SHP77 treated with DMSO at 0.1 percent for 48 hours (cell line): ENCODE results near the gene ZNF490.
"Not testable (repeated sequence)": the region's sequence is repeated elsewhere in the genome, so short reads cannot be mapped to it uniquely, and the experiment has no call there.

Experiments
- DNase-seq: peaks from one replicate; lab custom pipeline; 2025; lab: John Stamatoyannopoulos, UW

Gene ZNF490

DNA sequence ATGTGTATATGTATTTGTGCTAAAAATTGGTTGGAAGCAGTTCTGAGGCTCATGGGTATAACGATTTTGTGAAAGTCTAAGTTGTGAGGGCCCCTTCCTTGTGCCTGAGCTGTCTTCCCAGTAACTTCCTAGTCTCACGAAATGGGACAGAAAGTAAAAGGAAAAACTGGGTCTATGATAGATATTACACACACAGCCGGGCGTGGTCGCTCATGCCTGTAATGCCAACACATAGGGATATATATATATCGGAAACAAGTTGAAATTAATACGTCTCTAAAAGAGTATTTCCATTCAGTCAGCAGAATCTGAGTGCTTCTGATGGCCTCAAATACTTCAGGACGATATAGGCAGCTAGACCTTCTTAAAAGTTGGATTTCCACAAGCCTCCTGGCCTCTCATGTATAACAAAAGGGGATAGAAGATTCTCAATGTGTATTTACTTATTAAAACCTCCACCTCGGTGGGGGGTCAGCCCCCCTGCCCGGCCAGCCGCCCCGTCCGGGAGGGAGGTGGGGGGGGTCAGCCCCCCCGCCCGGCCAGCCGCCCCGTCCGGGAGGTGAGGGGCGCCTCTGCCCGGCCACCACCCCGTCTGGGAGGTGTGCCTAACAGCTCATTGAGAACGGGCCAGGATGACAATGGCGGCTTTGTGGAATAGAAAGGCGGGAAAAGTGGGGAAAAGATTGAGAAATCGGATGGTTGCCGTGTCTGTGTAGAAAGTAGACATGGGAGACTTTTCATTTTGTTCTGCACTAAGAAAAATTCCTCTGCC, 10.8 kb upstream of the ZNF490 start:
- DNase-seq, result not testable (repeated sequence)

DNA sequence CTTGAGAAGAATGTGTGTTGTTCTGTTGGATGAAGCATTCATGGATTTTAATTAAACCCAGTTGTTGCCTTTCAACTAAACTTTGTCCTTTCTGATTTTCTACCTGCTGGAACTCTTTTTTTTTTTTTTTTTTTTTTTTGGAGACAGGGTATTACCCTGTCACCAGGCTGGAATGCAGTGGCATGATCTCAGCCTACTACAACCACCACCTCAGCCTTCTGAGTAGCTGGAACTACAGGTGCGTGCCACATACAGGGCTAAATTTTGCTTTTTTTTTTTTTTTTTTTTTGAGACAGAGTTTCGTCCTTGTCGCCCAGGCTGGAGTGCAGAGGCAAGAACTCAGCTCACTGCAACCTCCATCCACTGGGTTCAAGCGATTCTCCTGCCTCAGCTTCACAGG, 7.0 kb upstream of the ZNF490 start:
- DNase-seq, result no peak

DNA sequence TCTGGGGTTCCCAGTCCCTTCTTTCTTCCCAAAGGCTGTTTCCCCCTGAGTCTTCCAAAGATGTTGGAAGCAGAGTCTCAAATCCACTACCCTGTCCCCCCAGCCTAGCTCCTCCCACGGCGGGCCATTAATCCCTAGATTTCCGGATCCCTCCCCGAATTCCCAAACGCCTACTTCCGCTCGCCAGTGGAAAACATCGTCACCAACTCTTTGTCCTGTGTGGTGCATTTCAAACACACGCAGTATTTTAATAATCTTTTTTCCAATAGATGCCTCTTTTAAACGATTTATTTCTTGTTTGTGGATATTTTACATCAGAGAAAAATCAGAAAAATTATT, 717 bp upstream of the ZNF490 start:
- peak; percentile 40 for DNase-seq

DNA sequence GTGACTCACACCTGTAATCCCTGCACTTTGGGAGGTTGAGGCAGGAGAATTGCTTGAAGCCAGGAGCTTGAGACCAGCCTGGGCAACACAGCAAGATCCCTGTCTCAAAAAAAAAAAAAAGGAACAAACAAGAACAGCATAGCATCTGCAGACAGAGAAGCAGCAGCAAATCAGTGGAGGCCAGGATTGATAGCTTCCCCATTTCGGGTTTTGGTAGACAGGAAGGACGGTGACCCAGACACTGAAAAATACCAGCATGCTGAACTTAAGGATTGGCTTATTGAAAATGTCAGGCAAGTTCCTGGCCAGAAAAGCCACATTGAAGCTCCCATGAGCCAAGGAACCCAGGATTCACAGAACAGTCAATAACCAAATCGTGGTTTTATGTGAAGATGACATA, 3.0 kb downstream of the ZNF490 start:
- DNase-seq, result no peak

DNA sequence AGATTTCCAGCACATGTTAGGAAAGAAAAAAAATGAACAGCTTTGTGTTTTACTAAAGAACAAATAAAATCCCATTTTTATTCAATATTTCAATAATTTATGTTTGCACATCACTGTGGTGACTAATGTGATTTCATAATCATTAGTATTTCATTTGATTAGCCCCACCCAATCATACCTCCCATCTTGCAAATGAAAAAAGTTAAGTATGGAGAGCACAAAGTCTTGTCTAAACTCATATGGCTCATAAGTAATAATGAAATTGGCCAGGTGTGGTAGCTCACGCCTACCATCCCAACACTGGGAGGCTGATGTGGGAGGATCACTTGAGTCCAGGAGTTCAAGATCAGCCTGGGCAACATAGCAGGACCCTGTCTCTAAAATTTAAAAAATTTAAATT, 3.8 kb downstream of the ZNF490 start:
- DNase-seq, result no peak

DNA sequence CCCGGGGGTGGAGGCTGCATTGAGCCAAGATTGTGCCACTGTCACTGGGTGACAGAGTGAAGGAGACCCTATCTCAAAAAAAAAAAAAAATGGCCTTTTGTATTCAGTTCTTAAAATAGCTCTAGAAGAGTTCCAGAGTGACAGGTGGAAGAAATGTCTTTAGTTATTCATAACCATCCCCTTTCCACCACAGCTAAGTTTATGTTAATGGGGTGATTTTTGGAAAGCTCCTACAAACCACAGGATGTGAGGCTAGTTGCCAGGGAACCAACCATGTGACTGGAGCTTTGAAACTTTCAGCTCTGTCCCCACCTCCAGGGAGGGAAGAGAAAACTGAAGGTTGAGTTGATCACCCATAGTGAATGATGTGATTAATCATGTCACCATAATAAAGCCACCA, 6.9 kb downstream of the ZNF490 start:
- DNase-seq, result no peak

DNA sequence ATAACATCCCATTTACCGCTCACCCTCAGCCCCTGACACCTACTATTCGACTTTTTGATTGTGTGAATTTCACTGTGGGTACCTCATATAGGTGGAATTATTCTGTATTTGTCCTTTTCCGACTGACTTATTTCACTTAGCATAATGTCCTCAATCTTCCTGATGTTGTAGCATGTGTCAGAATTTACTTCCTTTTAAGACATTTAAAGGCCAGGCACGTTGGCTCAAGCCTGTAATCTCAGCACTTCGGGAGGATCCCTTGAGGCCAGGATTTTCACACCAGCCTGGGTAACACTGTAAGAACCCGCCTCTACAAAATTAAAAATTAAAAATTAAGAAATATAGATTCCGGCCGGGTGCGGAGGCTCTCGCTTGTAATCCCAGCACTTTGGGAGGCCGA, 13.0 kb downstream of the ZNF490 start:
- DNase-seq, result no peak

DNA sequence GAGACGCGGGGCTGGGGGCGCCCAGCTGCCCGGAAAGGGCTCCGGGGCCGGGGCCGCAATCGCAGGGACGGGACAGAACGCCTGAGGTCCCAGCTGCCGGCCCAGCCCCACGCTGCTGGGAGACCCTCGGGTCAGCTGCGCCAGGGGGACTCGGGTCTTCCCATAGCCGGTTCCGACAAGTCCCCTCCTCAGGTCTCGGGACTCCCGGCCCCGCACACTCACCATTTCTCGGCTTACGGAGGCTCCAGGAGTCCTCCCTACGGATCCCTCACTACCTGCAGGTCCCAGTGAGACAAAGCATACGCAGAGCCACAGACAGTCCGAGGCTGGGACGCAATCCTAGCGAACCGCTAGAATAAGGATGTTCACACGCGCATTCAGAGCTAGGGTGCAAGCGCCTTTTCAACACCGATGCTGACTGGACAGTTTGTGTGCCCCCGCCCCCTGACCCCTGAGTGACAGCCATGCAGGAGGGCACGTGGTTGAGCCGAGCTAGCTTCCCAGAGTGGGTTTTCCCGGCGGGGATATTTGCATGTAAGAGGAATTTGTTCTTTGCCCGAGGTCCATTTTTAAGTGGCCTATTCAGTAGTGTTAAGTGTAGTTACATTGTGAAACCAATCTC, 13.6 kb downstream of the ZNF490 start:
- no peak for DNase-seq

DNA sequence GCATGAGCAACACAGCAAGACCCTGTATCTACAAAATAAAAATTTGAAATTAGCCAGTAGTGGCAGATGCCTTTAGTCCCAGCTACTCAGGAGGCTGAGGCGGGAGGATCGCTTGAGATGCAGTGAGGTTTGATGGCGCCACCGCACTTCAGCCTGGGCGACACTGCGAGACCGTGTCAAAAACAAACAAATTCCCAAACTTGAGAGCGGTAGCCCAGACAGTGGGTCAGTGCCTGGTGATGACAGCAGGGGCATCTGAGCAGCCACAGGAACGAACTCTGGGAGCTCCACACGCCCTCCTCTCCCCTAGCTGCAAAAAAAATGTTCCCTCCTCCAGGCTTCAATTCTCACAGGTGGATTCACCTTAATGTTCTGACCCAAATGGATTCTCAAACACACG, 14.1 kb downstream of the ZNF490 start:
- DNase-seq, result no peak

DNA sequence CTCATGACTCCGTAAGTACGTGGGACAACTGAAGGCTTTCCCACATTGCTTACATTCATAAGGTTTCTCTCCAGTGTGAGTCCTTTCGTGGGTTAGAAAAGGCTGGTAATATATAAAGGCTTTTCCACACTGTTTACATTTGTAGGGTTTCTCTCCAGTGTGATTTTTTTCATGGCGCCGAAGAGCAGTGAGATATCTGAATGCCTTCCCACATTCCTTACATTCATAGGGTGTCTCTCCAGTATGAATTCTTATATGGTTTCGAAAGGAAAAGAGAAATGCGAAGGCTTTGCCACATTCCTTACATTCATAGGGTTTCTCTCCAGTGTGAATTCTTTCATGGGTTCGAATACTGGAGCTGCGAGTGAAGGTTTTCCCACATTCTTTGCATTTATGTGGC, 29.5 kb downstream of the ZNF490 start:
- DNase-seq, result no peak

DNA sequence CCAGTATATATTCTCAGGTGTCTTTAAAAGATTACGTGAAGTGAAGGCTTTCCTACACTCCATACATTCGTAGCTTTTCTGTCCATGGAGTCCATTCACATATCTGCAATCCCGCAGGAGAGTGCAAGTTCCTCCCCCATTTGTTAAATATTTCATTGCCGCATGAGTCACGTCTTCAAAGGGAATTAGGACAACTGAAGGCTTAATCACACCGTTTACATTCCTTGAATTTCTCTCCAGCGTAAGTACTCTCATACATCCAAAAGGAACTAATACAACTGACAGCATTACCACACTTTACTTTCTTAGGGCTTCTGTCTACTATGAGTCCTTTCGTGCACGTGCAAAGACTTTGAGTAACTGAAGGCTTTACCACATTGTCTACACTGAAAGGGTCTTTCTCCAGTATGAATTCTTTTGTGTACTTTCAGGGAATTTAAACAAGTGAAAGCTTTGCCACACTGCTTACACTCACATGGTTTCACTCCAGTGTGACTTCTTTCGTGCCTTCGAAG, 30.4 kb downstream of the ZNF490 start:
- no peak for DNase-seq

DNA sequence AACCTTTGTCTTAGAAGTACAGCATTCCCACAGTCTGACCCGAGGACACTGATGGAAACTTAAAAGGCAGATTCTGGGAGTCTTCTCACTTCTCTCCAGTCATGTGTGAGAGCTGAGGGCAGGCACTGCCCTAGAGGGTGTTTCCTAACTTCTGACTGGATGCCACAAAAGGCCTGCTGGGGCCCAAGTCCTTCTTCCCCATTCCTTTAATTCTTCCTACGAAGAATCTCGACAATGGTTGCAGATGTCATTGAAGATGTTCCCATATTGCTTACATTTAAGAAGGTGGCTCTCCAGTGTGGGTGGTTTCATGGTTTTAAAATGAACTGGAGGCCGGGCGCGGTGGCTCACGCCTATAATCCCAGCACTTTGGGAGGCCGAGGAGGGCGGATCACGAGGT, 32.0 kb downstream of the ZNF490 start:
- no peak for DNase-seq

DNA sequence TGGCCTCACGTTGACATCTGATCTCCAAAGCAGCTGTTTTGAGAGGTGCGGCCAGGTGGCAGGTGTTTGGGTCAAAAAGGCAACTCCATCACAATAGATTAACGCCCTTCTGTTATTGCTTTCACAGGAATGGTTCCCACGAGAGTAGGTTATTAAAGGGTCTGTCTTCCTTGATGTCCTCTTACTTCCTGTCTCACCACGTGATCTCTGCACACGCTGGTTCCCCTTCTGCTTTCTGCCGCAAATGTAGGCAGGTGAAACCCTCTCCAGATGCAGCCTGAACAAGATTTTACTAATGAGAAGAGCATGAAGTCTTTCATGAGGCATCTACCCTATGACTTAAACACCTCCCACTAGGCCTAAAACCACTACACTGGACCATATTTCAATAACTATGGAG, 36.6 kb downstream of the ZNF490 start:
- DNase-seq, result no peak

DNA sequence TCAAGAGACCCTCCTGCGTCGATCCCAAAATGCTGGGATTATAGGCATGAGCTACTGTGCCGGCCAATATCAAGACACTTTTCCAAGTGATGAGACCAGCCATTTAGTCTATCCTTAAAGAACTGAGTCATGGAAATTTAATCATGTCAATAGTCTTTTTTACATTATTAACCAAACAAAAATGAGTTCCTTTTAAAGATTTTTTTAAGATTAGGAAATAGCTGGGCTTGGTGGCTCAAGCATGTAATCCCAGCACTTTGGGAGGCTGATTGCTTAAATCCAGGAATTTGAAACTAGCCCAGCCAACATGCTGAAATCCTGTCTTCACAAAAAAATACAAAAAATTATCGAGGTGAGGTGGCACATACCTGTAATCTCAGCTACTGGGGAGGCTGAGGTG, 42.7 kb downstream of the ZNF490 start:
- DNase-seq, result no peak

DNA sequence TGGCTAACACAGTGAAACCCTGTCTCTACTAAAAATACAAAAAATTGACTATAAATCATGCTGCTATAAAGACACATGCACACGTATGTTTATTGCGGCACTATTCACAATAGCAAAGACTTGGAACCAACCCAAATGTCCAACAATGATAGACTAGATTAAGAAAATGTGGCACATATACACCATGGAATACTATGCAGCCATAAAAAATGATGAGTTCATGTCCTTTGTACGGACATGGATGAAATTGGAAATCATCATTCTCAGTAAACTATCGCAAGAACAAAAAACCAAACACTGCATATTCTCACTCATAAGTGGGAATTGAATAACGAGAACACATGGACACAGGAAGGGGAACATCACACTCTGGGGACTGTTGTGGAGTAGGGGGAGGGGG, 44.2 kb downstream of the ZNF490 start:
- not testable (repeated sequence) for DNase-seq

DNA sequence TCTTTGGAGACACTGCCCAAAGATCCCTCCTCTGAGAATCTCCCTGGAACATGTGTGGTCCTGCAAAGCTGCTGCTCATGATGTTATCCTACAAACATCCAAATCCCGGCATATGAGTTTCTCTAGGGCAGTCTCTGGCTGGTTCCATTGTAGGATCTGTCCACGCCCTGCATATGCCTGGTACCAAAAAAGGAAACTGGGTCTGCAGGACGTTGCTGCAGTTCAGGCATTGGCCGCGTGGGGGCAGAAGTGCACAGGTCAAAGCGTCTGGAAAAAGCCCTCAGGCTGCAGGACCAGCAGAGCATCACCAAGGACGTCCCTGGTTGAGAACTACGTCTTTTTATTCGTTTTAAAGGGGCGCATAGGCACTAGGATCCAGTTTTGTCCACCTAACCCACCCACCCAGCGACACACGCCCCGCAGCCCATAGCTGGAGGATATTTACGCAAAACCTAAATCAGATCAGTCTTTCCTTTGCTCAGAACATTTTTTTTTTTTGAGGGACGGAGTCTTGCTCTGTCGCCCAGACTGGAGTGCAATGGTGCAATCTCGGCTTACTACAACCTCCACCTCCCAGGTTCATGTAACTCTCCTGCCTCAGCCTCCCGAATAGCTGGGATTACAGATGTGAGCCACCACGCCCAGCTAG, 46.5 kb downstream of the ZNF490 start:
- DNase-seq, result peak; percentile 72

DNA sequence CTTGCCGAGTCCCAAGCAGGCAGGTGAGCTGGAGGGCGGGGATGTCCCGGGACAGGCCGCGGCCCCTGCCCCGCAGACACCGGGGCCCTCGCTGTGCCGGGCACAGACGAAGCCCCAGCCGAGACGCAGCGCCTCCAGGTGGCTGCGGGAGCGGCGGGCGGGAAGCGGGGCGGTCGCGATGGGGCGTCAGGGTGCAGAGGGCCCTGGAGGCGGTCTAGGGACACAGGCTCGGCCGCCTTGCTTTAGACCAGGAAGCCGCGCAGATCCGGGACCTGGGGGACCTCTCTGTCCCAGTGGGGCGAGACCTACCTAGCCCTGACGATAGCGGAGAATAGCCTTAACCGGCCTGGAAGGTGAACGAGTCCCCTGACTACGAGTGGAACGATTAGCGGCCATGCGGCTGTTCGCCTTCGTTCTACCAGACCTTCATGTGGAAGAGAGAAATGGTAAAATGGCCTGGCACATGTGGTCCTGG, 55.1 kb downstream of the ZNF490 start:
- DNase-seq, result no peak

DNA sequence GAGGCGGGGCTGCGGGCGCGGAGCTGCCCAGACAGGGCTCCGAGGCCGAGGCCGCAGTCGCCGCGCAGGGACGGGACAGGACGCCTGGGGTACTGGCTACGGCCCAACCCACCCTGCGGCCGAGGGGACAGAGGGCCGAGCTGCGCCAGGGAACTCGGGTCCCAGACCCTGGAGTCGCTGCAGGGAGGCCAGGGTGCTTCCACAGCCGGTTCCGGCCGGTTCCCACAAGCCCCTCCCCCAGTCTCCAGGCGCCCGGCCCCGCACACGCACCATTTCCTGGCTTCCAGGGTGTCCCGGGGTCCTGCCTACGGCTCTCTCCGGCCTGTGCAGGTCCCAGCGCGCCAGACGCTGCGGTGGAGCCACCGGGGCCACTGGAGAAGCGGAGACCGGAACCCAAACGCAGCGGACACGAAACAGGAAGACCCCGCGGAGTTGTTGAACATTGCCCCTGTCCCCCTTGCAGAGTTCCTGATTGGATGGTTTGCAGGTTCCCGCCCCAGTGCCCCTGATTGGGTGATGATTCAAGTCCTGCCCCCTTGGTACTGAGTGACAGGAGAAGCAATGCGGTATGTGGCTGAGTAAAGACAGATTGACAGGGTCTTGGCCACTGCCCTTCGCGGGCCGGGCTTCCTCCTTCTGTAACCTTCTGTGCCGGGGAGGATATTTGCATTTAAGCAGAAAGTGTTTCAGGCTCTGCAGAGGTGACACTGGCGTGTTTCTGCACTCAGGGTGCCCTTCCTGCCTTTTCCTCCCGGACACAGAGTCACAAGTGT, 59.4 kb downstream of the ZNF490 start, which contains the start of gene ZNF564:
TSS of gene ZNF564 (minus strand) at position 423 of the 773 bp plus-strand sequence. CDS start at position 273, 150 bp downstream.
- DNase-seq, result peak; percentile 99

DNA sequence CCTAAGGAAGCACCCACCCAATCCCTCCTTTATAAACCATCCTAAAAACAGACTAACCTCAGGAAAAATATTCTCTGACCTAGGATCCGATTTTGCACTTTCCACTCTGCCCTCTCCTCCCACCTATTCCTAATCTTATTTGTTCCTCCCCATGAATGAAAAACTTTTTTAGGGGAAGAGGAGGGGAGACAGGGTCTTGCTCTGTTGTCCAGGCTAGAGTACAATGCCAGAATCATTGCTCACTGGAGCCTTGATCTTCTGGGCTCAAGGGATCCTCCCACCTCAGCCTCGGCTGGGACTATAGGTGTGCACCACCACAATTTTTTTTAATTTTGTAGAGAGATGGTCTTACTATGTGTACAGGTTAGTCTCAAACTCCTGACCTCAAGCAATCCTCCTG, 63.7 kb downstream of the ZNF490 start:
- DNase-seq, result no peak

DNA sequence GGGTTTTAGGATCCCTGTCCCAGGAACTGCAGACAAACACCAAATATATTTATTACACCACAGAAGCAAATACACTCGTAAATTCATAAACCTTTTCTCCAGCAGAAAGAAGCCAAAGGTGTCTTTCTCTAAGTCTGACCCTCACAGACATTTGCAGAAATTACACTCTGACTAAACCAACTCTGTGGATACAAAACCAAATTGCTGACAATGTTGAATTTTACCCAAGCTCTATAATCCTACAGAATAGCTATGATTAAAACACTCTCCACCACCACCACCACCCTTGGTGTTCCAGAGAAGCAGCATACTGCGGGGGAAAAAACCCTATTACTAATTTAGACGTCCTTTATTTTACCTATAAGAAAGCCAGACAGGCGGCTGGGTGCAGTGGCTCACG, 64.5 kb downstream of the ZNF490 start:
- no peak for DNase-seq

DNA sequence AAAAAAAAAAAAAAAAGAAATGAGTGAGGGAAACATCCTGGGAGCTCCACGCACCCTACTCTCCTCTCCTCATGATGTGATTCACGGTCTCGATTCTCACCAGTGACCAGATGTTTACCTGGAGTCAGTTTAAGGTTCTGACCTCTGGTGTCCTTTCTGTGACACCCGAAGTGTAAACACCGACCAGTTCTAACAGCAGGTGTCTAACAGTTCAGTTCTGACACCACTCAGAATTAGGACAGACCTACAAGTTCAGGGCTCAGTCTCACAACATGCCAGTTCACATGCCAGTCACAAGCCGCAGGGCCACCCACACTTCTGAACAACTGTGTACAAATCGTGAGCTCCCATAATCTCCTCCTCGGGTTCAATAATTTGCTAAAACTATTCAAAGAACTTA, 65.3 kb downstream of the ZNF490 start:
- no peak for DNase-seq

DNA sequence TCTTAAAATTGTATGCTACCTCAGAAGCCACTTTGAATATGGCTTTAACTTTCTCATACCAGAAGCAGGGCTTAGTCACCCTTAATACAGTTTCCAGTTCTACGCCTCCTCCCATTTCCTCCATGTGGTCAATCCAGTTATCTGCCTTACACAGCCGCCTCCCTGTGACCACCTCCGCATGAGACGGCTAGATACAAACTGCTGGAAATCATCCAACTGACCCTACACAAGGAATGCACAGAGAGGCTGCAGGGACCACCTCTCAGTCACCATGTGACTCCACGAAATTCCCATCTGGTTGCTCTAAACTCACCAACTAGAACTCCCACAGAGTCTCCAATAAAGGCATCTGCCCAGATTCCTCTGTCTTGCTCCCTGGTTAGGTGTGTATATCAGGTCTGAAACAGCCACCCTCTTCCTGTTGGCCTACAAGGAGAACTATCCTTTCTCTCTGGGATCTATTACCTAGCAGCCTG, 66.2 kb downstream of the ZNF490 start:
- DNase-seq, result no peak
